ENCODE measurements around the gene KIF4A.
A peak's percentile ranks its signal among the peaks of the same experiment; 100 is the strongest.
"Not testable (repeated sequence)": the region's sequence is repeated elsewhere in the genome, so short reads cannot be mapped to it uniquely, and the experiment has no call there.

KIF4A gene

GRCh38 chrX:70293621-70294020 is 3.7 kb downstream of the KIF4A start:
- no peak for DNase-seq

- DNase-seq, result no peak
These were observed 11.8 kb downstream of the KIF4A start for GRCh38 chrX:70301716-70302115.

GRCh38 chrX:70313503-70313902 is 23.6 kb downstream of the KIF4A start:
- DNase-seq, result no peak

GRCh38 chrX:70322784-70323183 is 32.9 kb downstream of the KIF4A start:
- no peak for DNase-seq

- not testable (repeated sequence) for DNase-seq
These were observed 33.7 kb downstream of the KIF4A start for GRCh38 chrX:70323628-70324027.

- DNase-seq, result no peak
These were observed 34.4 kb downstream of the KIF4A start for GRCh38 chrX:70324326-70324725.

- no peak for DNase-seq
These were observed 41.3 kb downstream of the KIF4A start for GRCh38 chrX:70331161-70331560.

GRCh38 chrX:70332600-70332999 is 42.7 kb downstream of the KIF4A start:
- no peak for DNase-seq

- no peak for DNase-seq
These were observed 46.9 kb downstream of the KIF4A start for GRCh38 chrX:70336767-70337166.

GRCh38 chrX:70338290-70338689 is 48.4 kb downstream of the KIF4A start:
- DNase-seq, result no peak

GRCh38 chrX:70343435-70343834 is 53.5 kb downstream of the KIF4A start:
- no peak for DNase-seq

GRCh38 chrX:70346418-70347070 is 56.6 kb downstream of the KIF4A start:
- no peak for DNase-seq

- DNase-seq, result not testable (repeated sequence)
These were observed 58.9 kb downstream of the KIF4A start for GRCh38 chrX:70348825-70349224.

- DNase-seq, result not testable (repeated sequence)
These were observed 59.6 kb downstream of the KIF4A start for GRCh38 chrX:70349367-70350125.

GRCh38 chrX:70352496-70352895 is 62.6 kb downstream of the KIF4A start:
- DNase-seq, result no peak

- DNase-seq, result no peak
These were observed 63.6 kb downstream of the KIF4A start for GRCh38 chrX:70353514-70353913.

- DNase-seq, result no peak
These were observed 64.8 kb downstream of the KIF4A start for GRCh38 chrX:70354716-70355115.

GRCh38 chrX:70359458-70359857 is 69.6 kb downstream of the KIF4A start:
- DNase-seq, result no peak

GRCh38 chrX:70360366-70360765 is 70.5 kb downstream of the KIF4A start:
- no peak for DNase-seq

- not testable (repeated sequence) for DNase-seq
These were observed 78.8 kb downstream of the KIF4A start for GRCh38 chrX:70368731-70369130.

- no peak for DNase-seq
These were observed 96.3 kb downstream of the KIF4A start for GRCh38 chrX:70386235-70386634.

GRCh38 chrX:70398899-70399298 is 109.0 kb downstream of the KIF4A start:
- DNase-seq, result peak; percentile 69

- DNase-seq, result not testable (repeated sequence)
These were observed 110.3 kb downstream of the KIF4A start for GRCh38 chrX:70400181-70400580.

GRCh38 chrX:70402721-70403120 is 112.8 kb downstream of the KIF4A start:
- DNase-seq, result no peak

- no peak for DNase-seq
These were observed 115.1 kb downstream of the KIF4A start for GRCh38 chrX:70405003-70405402.
